SH-SY5Y (cell line): Measurements from ENCODE around the gene CAMSAP1.

Experiments
- GATA2 ChIP-seq: IDR thresholded peaks from 2 replicates; pipeline ENCODE4 v1.6.1; 2011; ENCODE audit warnings: mild to moderate bottlenecking, low read depth, low read length
- GATA3 ChIP-seq: IDR thresholded peaks from 2 replicates; pipeline ENCODE4 v1.6.1; 2011; ENCODE audit warnings: low read depth, mild to moderate bottlenecking, low read length, moderate library complexity

DNA sequence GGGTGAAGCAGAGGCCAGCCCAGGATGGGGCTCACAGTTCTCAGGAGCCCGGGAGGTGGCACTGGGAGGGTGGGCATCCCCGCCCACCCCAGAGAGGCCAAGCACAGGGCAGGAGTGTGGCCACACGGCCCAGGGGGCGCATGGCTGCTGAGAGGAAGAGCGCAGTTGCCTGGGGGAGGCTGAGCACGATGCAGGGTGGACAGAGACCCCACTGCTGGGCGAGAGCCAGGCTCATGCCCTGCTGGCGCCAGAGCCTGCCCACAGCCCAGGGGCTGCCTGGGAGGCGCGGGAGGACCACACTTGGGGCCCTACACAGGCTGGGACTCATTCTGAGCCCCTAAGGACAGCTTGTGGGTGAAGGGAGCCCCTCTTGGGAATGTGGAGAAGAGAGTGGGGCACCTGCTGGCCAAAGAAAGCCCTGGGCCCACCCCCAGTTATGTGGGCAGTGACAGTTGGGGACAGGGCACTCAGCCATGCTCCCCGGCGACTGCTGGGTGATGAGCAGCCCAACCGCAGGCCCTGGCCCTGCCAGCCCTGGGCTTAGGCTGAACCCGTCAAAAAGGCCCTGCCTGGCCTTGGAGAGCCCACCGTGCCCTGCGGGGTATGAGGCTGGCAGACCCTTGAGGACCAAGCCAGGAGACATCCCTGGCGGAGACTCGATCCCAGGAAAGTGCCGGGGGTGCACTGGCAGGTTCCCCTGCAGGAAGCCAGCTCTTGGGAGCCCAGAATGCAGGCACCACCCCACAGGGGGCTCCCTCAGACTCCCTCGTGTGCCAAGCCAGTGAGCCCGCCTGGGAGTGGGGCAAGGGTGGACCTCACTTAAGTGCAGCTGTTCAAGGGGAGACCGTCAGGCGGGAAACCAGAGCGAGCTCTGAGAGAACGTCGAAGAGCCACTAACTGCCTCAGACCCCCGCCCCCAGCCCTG is 21.6 kb upstream of the CAMSAP1 start:
- no peak for TF ChIP-seq GATA2
- TF ChIP-seq GATA3, result no peak
